GM12891 (cell line): ENCODE results near the gene RALGAPA1.

Experiments
- POLR2A ChIP-seq: IDR thresholded peaks from 2 replicates; pipeline ENCODE4 v1.6.1; 2011; ENCODE audit warnings: low read depth, low read length, control low read depth
- POLR2AphosphoS5 ChIP-seq: IDR thresholded peaks from 2 replicates; pipeline ENCODE4 v1.6.1; 2011; ENCODE audit warnings: low read depth, low read length, control low read depth
- SPI1 ChIP-seq: IDR thresholded peaks from 2 replicates; pipeline ENCODE4 v1.6.1; 2011; ENCODE audit warnings: low read depth, low read length, control low read depth

GRCh38 chr14:35558680-35559079, 250.4 kb downstream of the RALGAPA1 start:
- TF ChIP-seq POLR2A (no peak), POLR2AphosphoS5 (no peak), SPI1 (no peak)
